Kidney (tissue), 14 donors: ENCODE results near the gene PLXNA1. TPM values are rescaled to one million over a fixed set of nuclear protein-coding genes. Genes with fewer than 3 reads are reported as not detected.

ENCODE experiments used
- DNase-seq, 5 donors: peaks; one replicate each; pipeline ENCODE4 v3.0.0-alpha.2; 2013 to 2020
- FAIRE-seq: peaks from 2 replicates; lab custom pipeline; 2012; peaks lifted over from hg19 to GRCh38; lab: Jason Lieb, UNC
- H3K27ac ChIP-seq, 2 donors: one replicate each; pipeline ENCODE4 v1.7.0; 2013; ENCODE audit warnings: low read depth in 2 of 2, low read length in 2 of 2, inconsistent platforms in 1 of 2
- H3K27me3 ChIP-seq: one replicate; pipeline ENCODE4 v1.7.1; 2013; ENCODE audit warnings: low read length, inconsistent platforms; ENCODE audit not compliant: control insufficient read depth, insufficient read depth
- H3K36me3 ChIP-seq, 3 donors: one replicate each; pipeline versions ENCODE4 v1.7.0 to v1.7.1; 2013; ENCODE audit warnings: low read length in 3 of 3, control low read depth in 1 of 3, inconsistent platforms in 1 of 3; ENCODE audit not compliant: insufficient read depth in 3 of 3, control insufficient read depth in 2 of 3
- H3K4me1 ChIP-seq, 3 donors: one replicate each; pipeline versions ENCODE4 v1.7.0 to v1.7.1; 2013; ENCODE audit warnings: low read length in 3 of 3, inconsistent platforms in 1 of 3, low read depth in 1 of 3; ENCODE audit not compliant: control insufficient read depth in 2 of 3, insufficient read depth in 2 of 3
- H3K4me3 ChIP-seq, 3 donors: one replicate each; pipeline versions ENCODE4 v1.7.0 to v1.8.1; 2013; ENCODE audit warnings: low read length in 3 of 3, control low read depth in 1 of 3, inconsistent platforms in 1 of 3
- H3K9ac ChIP-seq, 3 donors: one replicate each; pipeline versions ENCODE4 v1.7.0 to v1.7.1; 2013; ENCODE audit warnings: low read length in 3 of 3, control low read depth in 1 of 3, inconsistent platforms in 1 of 3
- H3K9me3 ChIP-seq, 3 donors: one replicate each; pipeline versions ENCODE4 v1.7.0 to v1.7.1; 2013; ENCODE audit warnings: low read length in 3 of 3, control low read depth in 1 of 3, inconsistent platforms in 1 of 3; ENCODE audit not compliant: control insufficient read depth in 2 of 3, insufficient read depth in 1 of 3
- CTCF ChIP-seq: IDR thresholded peaks from 3 replicates; pipeline ENCODE4 v1.5.1; 2012; ENCODE audit warnings: mild to moderate bottlenecking, moderate library complexity, borderline replicate concordance; ENCODE audit not compliant: insufficient read depth; ENCODE audit errors: extremely low read depth
- intact Hi-C: fragments of 100-400 bp; cut with DNase I; formaldehyde crosslinking; loops from one replicate; pipeline ENCODE4 v1.11.1; 2022
- polyA plus RNA-seq: library from polyadenylated mRNA; stranded (reverse); fragments of 350-450 nt; fragmentation: Illumina TruSeq; extraction: RNeasy Lipid Tissue Mini Kit (QIAGEN cat#74804); gene quantifications from one replicate; pipeline ENCODE4 v1.2.3, GENCODE V29; 2014; ENCODE audit warnings: low read depth, low replicate concordance; ENCODE audit not compliant: insufficient read depth
- total RNA-seq: library from RNA; stranded (reverse); fragmentation: NEBNext Ultra II Directional; extraction: Animal tissue kit (Norgen Biotek cat#: 25700); gene quantifications from one replicate; pipeline ENCODE4 v1.2.1, GENCODE V29; 2021
- donor health status: control.
- donor health status: control.
- donor health status: control.
- donor health status: control.
- donor health status: control.
- donor health status: DM: yes; HTN: yes; CAD: no.
- donor health status: Normal renal cell carcinoma (clear cell type).

The PLXNA1 gene
- total and polyA plus RNA-seq, 2 donors from 2014 or later: 5.3 to 29.0 TPM

GRCh38 chr3:126962756-126963155 is 20.2 kb upstream of the PLXNA1 start:
- peaks cover 0 to 14% (median 0%) of the 10 kb centered on the region in 3 donors for H3K4me1 ChIP-seq
- TF ChIP-seq CTCF: no peak
- intact Hi-C loops: no loop called here
- H3K36me3 ChIP-seq: peaks cover 0 to 2% (median 0%) of the 10 kb centered on the region in 3 donors
- H3K4me3 ChIP-seq: no peak overlapping the region
- no peaks in the 10 kb centered on the region for H3K27me3 ChIP-seq
- DNase-seq (peak in 1 of 5 donors; percentile 52), FAIRE-seq (no peak)
- no peak overlapping the region for H3K9ac ChIP-seq
- H3K27ac ChIP-seq: no peak overlapping the region
- no peaks in the 10 kb centered on the region for H3K9me3 ChIP-seq

GRCh38 chr3:126963261-126964190 is 19.4 kb upstream of the PLXNA1 start:
- intact Hi-C loops: no loop called here
- H3K27ac ChIP-seq: no peak overlapping the region
- H3K27me3 ChIP-seq: no peaks in the 10 kb centered on the region
- no peaks in the 10 kb centered on the region for H3K9me3 ChIP-seq
- H3K4me1 ChIP-seq: peaks cover 0 to 14% (median 0%) of the 10 kb centered on the region in 3 donors
- no peaks in the 10 kb centered on the region for H3K36me3 ChIP-seq
- no peak for FAIRE-seq
- no peak overlapping the region for H3K4me3 ChIP-seq
- H3K9ac ChIP-seq: no peak overlapping the region
- TF ChIP-seq CTCF: no peak
- DNase-seq: no peak

GRCh38 chr3:126964261-126964660 is 18.7 kb upstream of the PLXNA1 start:
- Histone ChIP-seq H3K9me3 (no peaks in the 10 kb centered on the region), H3K36me3 (no peaks in the 10 kb centered on the region), H3K4me1 (peaks cover 0 to 14% (median 0%) of the 10 kb centered on the region in 3 donors), H3K9ac (no peak overlapping the region), H3K27me3 (no peaks in the 10 kb centered on the region), H3K4me3 (no peak overlapping the region), H3K27ac (no peak overlapping the region)
- no peak for DNase-seq
- no peak for TF ChIP-seq CTCF
- intact Hi-C loops: no loop called here
- FAIRE-seq: no peak
